Measurements from ENCODE around the gene LENG9.

The LENG9 gene

GRCh38 chr19:54418930-54419800 is 44.4 kb downstream of the LENG9 start:
- DNase-seq = no peak

- no peak for DNase-seq
Measured at GRCh38 chr19:54418030-54418929, 45.3 kb downstream of the LENG9 start.

GRCh38 chr19:54416695-54417491 is 46.7 kb downstream of the LENG9 start:
- no peak for DNase-seq

- DNase-seq = no peak
Measured at GRCh38 chr19:54415901-54416673, 47.5 kb downstream of the LENG9 start.

DNA sequence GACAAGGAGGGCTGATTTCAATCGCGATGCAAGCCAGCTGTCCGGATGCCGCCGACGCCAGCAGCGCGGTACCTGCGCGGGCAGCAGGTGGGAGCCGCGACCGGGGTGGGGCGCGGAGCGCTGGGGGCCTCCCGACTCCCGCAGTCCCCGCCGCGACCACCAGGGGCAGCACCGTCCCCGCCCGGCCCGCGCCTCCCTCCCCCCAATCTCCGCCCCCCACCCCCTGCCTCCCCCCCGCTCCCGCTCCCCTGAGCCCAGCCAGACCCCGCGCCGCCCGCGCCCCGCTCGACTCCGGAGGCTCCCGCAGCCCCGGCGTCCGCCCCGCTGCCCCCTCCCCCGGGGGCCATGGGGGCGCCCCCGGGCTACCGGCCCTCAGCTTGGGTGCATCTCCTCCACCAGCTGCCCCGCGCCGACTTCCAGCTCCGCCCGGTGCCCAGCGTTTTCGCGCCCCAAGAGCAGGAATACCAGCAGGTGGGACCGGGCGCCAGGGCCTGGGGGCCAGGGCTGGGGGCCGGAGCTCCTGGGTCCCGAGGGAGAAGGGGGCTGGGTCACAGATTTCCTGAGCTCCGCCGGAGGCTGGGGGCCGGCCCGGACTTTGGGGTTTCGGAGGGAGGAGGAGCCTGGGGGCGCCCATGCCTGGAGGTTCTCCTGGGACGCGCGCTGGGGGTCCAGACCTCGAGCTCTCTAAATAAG is 48.2 kb downstream of the LENG9 start, which contains the start of gene TTYH1:
TTYH1 (plus strand) TSS at position 257 of the 693 bp plus-strand sequence; CDS start at position 346, 89 bp downstream.
- peak; percentile 14 for DNase-seq

- no peak for DNase-seq
Measured at GRCh38 chr19:54414156-54414555, 49.4 kb downstream of the LENG9 start.

- no peak for DNase-seq
Measured at GRCh38 chr19:54412877-54413276, 50.7 kb downstream of the LENG9 start.
